GF-D8 (cell line): ENCODE results near the gene RILPL1.
"Not testable (repeated sequence)": the region's sequence is repeated elsewhere in the genome, so short reads cannot be mapped to it uniquely, and the experiment has no call there.

Experiments
- DNase-seq: peaks from one replicate; lab custom pipeline; 2025; lab: John Stamatoyannopoulos, UW

RILPL1 gene

GRCh38 chr12:123533672-123534643, at the start of gene RILPL1:
Gene RILPL1, minus strand, starts transcription at chr12:123533719. Its CDS starts 237 bp downstream, at chr12:123533482.
- DNase-seq = no peak

- no peak for DNase-seq
These were observed 47.3 kb upstream of the RILPL1 start for GRCh38 chr12:123580772-123581171.

GRCh38 chr12:123578829-123579228, 45.3 kb upstream of the RILPL1 start:
- DNase-seq = not testable (repeated sequence)

- no peak for DNase-seq
These were observed 44.7 kb upstream of the RILPL1 start for GRCh38 chr12:123578243-123578642.

- no peak for DNase-seq
These were observed 43.1 kb upstream of the RILPL1 start for GRCh38 chr12:123576611-123577010.

- DNase-seq = no peak
These were observed 40.4 kb upstream of the RILPL1 start for GRCh38 chr12:123573870-123574269.

GRCh38 chr12:123572391-123572790, 38.9 kb upstream of the RILPL1 start:
- no peak for DNase-seq

GRCh38 chr12:123571343-123571813, 37.9 kb upstream of the RILPL1 start:
- no peak for DNase-seq

- DNase-seq = peak; percentile 7
These were observed 25.9 kb upstream of the RILPL1 start for GRCh38 chr12:123559468-123559867.

- not testable (repeated sequence) for DNase-seq
These were observed 25.0 kb upstream of the RILPL1 start for GRCh38 chr12:123558487-123558886.

GRCh38 chr12:123554843-123555242, 21.3 kb upstream of the RILPL1 start:
- not testable (repeated sequence) for DNase-seq

GRCh38 chr12:123554136-123554535, 20.6 kb upstream of the RILPL1 start:
- peak; percentile 49 for DNase-seq

GRCh38 chr12:123550700-123551099, 17.2 kb upstream of the RILPL1 start:
- no peak for DNase-seq

- no peak for DNase-seq
These were observed 14.6 kb upstream of the RILPL1 start for GRCh38 chr12:123548107-123548506.

GRCh38 chr12:123546281-123546680, 12.8 kb upstream of the RILPL1 start:
- no peak for DNase-seq

GRCh38 chr12:123543541-123543940, 10.0 kb upstream of the RILPL1 start:
- no peak for DNase-seq

GRCh38 chr12:123540899-123541662, 7.6 kb upstream of the RILPL1 start:
- DNase-seq = no peak

GRCh38 chr12:123535952-123536351, 2.4 kb upstream of the RILPL1 start:
- DNase-seq = not testable (repeated sequence)

- no peak for DNase-seq
These were observed 490 bp downstream of the RILPL1 start for GRCh38 chr12:123532808-123533649.

- DNase-seq = peak; percentile 4
These were observed 1.5 kb downstream of the RILPL1 start for GRCh38 chr12:123532019-123532418.

- DNase-seq = no peak
These were observed 2.4 kb downstream of the RILPL1 start for GRCh38 chr12:123531091-123531490.

- no peak for DNase-seq
These were observed 2.9 kb downstream of the RILPL1 start for GRCh38 chr12:123530668-123531067.
